ENCODE results near the gene ENTPD2. TPM values are rescaled to one million over a fixed set of nuclear protein-coding genes. Genes with fewer than 3 reads are reported as not detected.

The ENTPD2 gene
- total and polyA plus RNA-seq, 11 donors: 0.50 to 2.9 (median 1.2) TPM

Other genes with a start within 250 kb of the ENTPD2 start
Only the 30 nearest of the 37 such genes appear.
- gene EDF1, start 187.8 kb downstream of the ENTPD2 start, total RNA-seq: 100 to 1,000 TPM; 289 to 467 (median 341) TPM
- gene EDF1, start 187.8 kb downstream of the ENTPD2 start, polyA plus RNA-seq: 100 to 1,000 TPM; 454 to 605 TPM
- 10 to 100 TPM in 3 of 9 donors, 1 to 10 TPM in 6; 6.3 to 14.7 (median 9.1) TPM for gene TRAF2, start 167.5 kb downstream of the ENTPD2 start, total RNA-seq
- 10 to 100 TPM; 10.6 to 28.3 TPM for gene TRAF2, start 167.5 kb downstream of the ENTPD2 start, polyA plus RNA-seq
- gene FBXW5, start 109.3 kb downstream of the ENTPD2 start, total RNA-seq: 100 to 1,000 TPM; 110 to 388 (median 147) TPM
- gene FBXW5, start 109.3 kb downstream of the ENTPD2 start, polyA plus RNA-seq: 100 to 1,000 TPM; 189 to 206 TPM
- gene C8G, start 108.8 kb downstream of the ENTPD2 start, total RNA-seq: 1 to 10 TPM in 7 of 9 donors, not detected in 2; 1.2 to 3.7 (median 1.5) TPM
- 1 to 10 TPM; 1.0 to 3.1 TPM for gene C8G, start 108.8 kb downstream of the ENTPD2 start, polyA plus RNA-seq
- 10 to 100 TPM in 2 of 9 donors, 1 to 10 TPM in 7; 1.9 to 23.7 (median 6.4) TPM for gene LCN12, start 101.8 kb downstream of the ENTPD2 start, total RNA-seq
- gene LCN12, start 101.8 kb downstream of the ENTPD2 start, polyA plus RNA-seq: 1 to 10 TPM in 1 of 2 donors, under 1 TPM in 1; 0.46 to 3.9 TPM
- gene PTGDS, start 76.6 kb downstream of the ENTPD2 start, total RNA-seq: 1,000 to 10,000 TPM; 1,152 to 4,769 (median 3,109) TPM
- 1,000 to 10,000 TPM; 2,982 to 5,295 TPM for gene PTGDS, start 76.6 kb downstream of the ENTPD2 start, polyA plus RNA-seq
- gene LCNL1, start 71.1 kb downstream of the ENTPD2 start, total RNA-seq: 10 to 100 TPM in 2 of 9 donors, 1 to 10 TPM in 5, under 1 TPM in 2; 0.16 to 14.9 (median 2.7) TPM
- 1 to 10 TPM in 1 of 2 donors, under 1 TPM in 1; 0.14 to 5.8 TPM for gene LCNL1, start 71.1 kb downstream of the ENTPD2 start, polyA plus RNA-seq
- gene PAXX, start 61.6 kb downstream of the ENTPD2 start, total RNA-seq: 10 to 100 TPM; 15.0 to 35.3 (median 19.4) TPM
- 10 to 100 TPM; 31.2 to 57.3 TPM for gene PAXX, start 61.6 kb downstream of the ENTPD2 start, polyA plus RNA-seq
- 10 to 100 TPM in 1 of 9 donors, 1 to 10 TPM in 8; 1.5 to 16.7 (median 5.0) TPM for gene CLIC3, start 57.5 kb downstream of the ENTPD2 start, total RNA-seq
- 10 to 100 TPM in 1 of 2 donors, 1 to 10 TPM in 1; 3.9 to 11.3 TPM for gene CLIC3, start 57.5 kb downstream of the ENTPD2 start, polyA plus RNA-seq
- 10 to 100 TPM; 19.1 to 44.3 (median 33.4) TPM for gene ABCA2, start 25.8 kb downstream of the ENTPD2 start, total RNA-seq
- 10 to 100 TPM; 13.1 to 30.6 TPM for gene ABCA2, start 25.8 kb downstream of the ENTPD2 start, polyA plus RNA-seq
- under 1 TPM in 2 of 9 donors, not detected in 7; 0.15 to 0.48 TPM for gene FUT7, start 22.0 kb downstream of the ENTPD2 start, total RNA-seq
- gene FUT7, start 22.0 kb downstream of the ENTPD2 start, polyA plus RNA-seq: under 1 TPM in 1 of 2 donors, not detected in 1; 0.17 TPM
- gene NPDC1, start 7.9 kb downstream of the ENTPD2 start, total RNA-seq: 100 to 1,000 TPM in 1 of 9 donors, 10 to 100 TPM in 8; 45.1 to 114 (median 55.1) TPM
- gene NPDC1, start 7.9 kb downstream of the ENTPD2 start, polyA plus RNA-seq: 10 to 100 TPM; 38.4 to 71.7 TPM
- 1 to 10 TPM in 1 of 9 donors, under 1 TPM in 8; 0.09 to 2.0 (median 0.20) TPM for gene SAPCD2, start 16.5 kb upstream of the ENTPD2 start, total RNA-seq
- gene SAPCD2, start 16.5 kb upstream of the ENTPD2 start, polyA plus RNA-seq: under 1 TPM; 0.15 to 0.22 TPM
- gene UAP1L1, start 23.5 kb upstream of the ENTPD2 start, total RNA-seq: 10 to 100 TPM in 4 of 9 donors, 1 to 10 TPM in 5; 5.9 to 15.1 (median 9.4) TPM
- gene UAP1L1, start 23.5 kb upstream of the ENTPD2 start, polyA plus RNA-seq: 10 to 100 TPM in 1 of 2 donors, 1 to 10 TPM in 1; 3.9 to 12.4 TPM
- gene MAN1B1, start 32.9 kb upstream of the ENTPD2 start, total RNA-seq: 10 to 100 TPM; 17.6 to 40.6 (median 21.7) TPM
- 10 to 100 TPM; 26.7 to 29.5 TPM for gene MAN1B1, start 32.9 kb upstream of the ENTPD2 start, polyA plus RNA-seq
- gene DPP7, start 60.7 kb upstream of the ENTPD2 start, total RNA-seq: 100 to 1,000 TPM in 8 of 9 donors, 10 to 100 TPM in 1; 96.6 to 137 (median 119) TPM
- gene DPP7, start 60.7 kb upstream of the ENTPD2 start, polyA plus RNA-seq: 100 to 1,000 TPM; 112 to 260 TPM
- gene GRIN1, start 85.1 kb upstream of the ENTPD2 start, total RNA-seq: not detected
- under 1 TPM in 1 of 2 donors, not detected in 1; 0.10 TPM for gene GRIN1, start 85.1 kb upstream of the ENTPD2 start, polyA plus RNA-seq
- gene LRRC26, start 116.0 kb upstream of the ENTPD2 start, total RNA-seq: not detected
- not detected for gene LRRC26, start 116.0 kb upstream of the ENTPD2 start, polyA plus RNA-seq
- not detected for gene TMEM210, start 118.0 kb upstream of the ENTPD2 start, total RNA-seq
- not detected for gene TMEM210, start 118.0 kb upstream of the ENTPD2 start, polyA plus RNA-seq
- gene ANAPC2, start 134.5 kb upstream of the ENTPD2 start, total RNA-seq: 10 to 100 TPM; 14.3 to 35.9 (median 28.9) TPM
- gene ANAPC2, start 134.5 kb upstream of the ENTPD2 start, polyA plus RNA-seq: 10 to 100 TPM; 26.6 to 33.4 TPM
- 100 to 1,000 TPM in 2 of 9 donors, 10 to 100 TPM in 7; 46.0 to 123 (median 59.9) TPM for gene SSNA1, start 134.6 kb upstream of the ENTPD2 start, total RNA-seq
- gene SSNA1, start 134.6 kb upstream of the ENTPD2 start, polyA plus RNA-seq: 100 to 1,000 TPM; 120 to 161 TPM
- gene TPRN, start 146.7 kb upstream of the ENTPD2 start, total RNA-seq: 10 to 100 TPM; 11.5 to 18.0 (median 16.6) TPM
- 10 to 100 TPM; 12.5 to 16.7 TPM for gene TPRN, start 146.7 kb upstream of the ENTPD2 start, polyA plus RNA-seq
- 10 to 100 TPM; 30.8 to 43.7 (median 39.9) TPM for gene TMEM203, start 151.6 kb upstream of the ENTPD2 start, total RNA-seq
- gene TMEM203, start 151.6 kb upstream of the ENTPD2 start, polyA plus RNA-seq: 10 to 100 TPM; 49.8 to 52.0 TPM
- gene NDOR1, start 151.6 kb upstream of the ENTPD2 start, total RNA-seq: 1 to 10 TPM; 4.5 to 9.6 (median 6.1) TPM
- gene NDOR1, start 151.6 kb upstream of the ENTPD2 start, polyA plus RNA-seq: 1 to 10 TPM; 6.2 to 9.2 TPM
- gene RNF208, start 168.2 kb upstream of the ENTPD2 start, total RNA-seq: 10 to 100 TPM in 7 of 9 donors, 1 to 10 TPM in 2; 6.9 to 34.1 (median 22.5) TPM
- gene RNF208, start 168.2 kb upstream of the ENTPD2 start, polyA plus RNA-seq: 10 to 100 TPM in 1 of 2 donors, 1 to 10 TPM in 1; 9.3 to 72.7 TPM
- gene CYSRT1, start 171.1 kb upstream of the ENTPD2 start, total RNA-seq: under 1 TPM in 6 of 9 donors, not detected in 3; 0.22 to 0.61 (median 0.29) TPM
- under 1 TPM; 0.14 to 0.27 TPM for gene CYSRT1, start 171.1 kb upstream of the ENTPD2 start, polyA plus RNA-seq
- gene RNF224, start 173.4 kb upstream of the ENTPD2 start, total RNA-seq: not detected
- not detected for gene RNF224, start 173.4 kb upstream of the ENTPD2 start, polyA plus RNA-seq
- gene SLC34A3, start 176.8 kb upstream of the ENTPD2 start, total RNA-seq: not detected
- not detected for gene SLC34A3, start 176.8 kb upstream of the ENTPD2 start, polyA plus RNA-seq
- gene TUBB4B, start 187.2 kb upstream of the ENTPD2 start, total RNA-seq: 100 to 1,000 TPM; 244 to 769 (median 456) TPM
- 100 to 1,000 TPM; 705 to 900 TPM for gene TUBB4B, start 187.2 kb upstream of the ENTPD2 start, polyA plus RNA-seq
- gene STPG3, start 197.2 kb upstream of the ENTPD2 start, total RNA-seq: under 1 TPM in 2 of 9 donors, not detected in 7; 0.23 to 0.31 TPM
- gene STPG3, start 197.2 kb upstream of the ENTPD2 start, polyA plus RNA-seq: under 1 TPM in 1 of 2 donors, not detected in 1; 0.61 TPM